ENCODE results near the gene DAP3.
A peak's percentile ranks its signal among the peaks of the same experiment; 100 is the strongest.
"Not testable (repeated sequence)": the region's sequence is repeated elsewhere in the genome, so short reads cannot be mapped to it uniquely, and the experiment has no call there.

DAP3 gene

DNA sequence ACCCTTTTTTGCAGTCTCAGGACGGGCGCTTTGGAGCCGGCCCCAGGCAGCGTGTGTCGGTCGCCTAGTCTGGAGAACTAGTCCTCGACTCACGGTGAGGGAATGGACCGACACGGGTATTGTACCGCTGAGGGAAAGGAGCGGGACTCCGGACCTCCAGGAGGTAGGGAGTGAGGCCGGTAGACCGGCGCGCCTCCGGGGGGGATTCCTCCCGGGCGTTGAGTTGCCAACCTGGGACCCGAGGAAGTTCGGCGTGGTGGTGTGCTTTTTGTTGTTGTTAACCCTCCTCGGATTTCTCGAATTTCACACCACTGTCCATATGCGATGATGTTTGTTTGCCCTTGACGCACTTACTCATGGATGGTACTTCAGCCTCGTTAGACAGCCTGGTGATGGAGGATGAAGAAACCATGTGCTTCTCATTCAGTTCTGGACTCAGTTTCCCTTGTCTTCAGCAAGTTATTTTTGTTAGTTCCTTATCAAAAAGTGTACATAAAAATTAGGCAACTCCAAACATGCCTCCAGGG is at the start of gene DAP3:
DAP3 (plus strand) TSS at position 11 of the 527 bp plus-strand sequence. CDS start 20,689 bp downstream, outside the sequence.
- peak in 1 of 56 donors; percentile 58 for DNase-seq

- DNase-seq, result no peak
These were observed 48.5 kb upstream of the DAP3 start for GRCh38 chr1:155640367-155640766.

DNA sequence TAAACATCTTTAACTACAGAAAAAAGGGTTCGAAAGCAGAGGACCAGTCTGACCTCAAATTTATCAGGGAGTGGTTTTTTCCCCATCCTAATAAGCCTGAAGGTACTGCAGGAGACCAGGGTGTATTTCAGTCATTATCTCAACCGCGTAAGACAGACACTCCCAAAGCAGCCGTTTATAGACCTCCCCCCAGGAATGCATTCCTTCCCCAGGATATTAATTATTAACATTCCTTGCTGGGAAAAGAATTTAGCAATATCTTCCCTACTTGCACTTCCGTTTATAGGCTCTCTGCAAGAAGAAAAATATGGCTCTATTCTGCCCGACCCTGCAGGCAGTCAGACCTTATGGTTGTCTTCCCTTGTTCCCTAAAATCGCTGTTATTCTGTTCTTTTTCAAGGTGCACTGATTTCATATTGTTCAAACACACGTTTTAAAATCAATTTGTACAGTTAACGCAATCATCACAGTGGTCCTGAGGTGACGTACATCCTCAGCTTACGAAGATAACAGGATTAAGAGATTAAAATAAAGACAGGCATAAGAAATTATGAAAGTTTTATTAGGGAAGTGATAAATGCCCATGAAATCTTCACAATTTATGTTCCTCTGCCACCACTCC is 46.2 kb upstream of the DAP3 start:
- not testable (repeated sequence) for DNase-seq

GRCh38 chr1:155643230-155643629 is 45.7 kb upstream of the DAP3 start:
- DNase-seq, result no peak

GRCh38 chr1:155645034-155645598 is 43.8 kb upstream of the DAP3 start:
- peak in 1 of 56 donors; percentile 2 for DNase-seq

GRCh38 chr1:155645648-155646047 is 43.2 kb upstream of the DAP3 start:
- DNase-seq, result peak in 1 of 56 donors; percentile 16

DNA sequence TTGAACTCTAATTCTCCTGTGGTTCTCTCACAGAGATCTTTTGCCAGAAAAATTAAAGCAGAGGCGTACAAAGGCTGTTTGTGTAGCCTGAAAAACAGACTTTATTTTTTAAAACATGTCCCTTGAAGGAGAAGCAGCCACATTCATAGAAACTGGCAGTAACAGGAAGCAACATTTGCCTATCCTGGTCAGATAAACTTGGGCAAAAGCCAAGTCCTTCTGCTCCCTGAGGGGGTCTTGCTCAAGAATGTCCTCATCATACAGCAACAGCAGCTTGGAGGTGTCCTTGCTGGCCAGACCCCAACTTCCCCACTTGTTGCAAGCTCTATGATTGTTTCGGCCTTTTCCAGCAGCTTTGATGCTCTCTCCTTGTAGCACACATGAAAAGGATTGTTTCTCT is 42.6 kb upstream of the DAP3 start:
- DNase-seq, result no peak

DNA sequence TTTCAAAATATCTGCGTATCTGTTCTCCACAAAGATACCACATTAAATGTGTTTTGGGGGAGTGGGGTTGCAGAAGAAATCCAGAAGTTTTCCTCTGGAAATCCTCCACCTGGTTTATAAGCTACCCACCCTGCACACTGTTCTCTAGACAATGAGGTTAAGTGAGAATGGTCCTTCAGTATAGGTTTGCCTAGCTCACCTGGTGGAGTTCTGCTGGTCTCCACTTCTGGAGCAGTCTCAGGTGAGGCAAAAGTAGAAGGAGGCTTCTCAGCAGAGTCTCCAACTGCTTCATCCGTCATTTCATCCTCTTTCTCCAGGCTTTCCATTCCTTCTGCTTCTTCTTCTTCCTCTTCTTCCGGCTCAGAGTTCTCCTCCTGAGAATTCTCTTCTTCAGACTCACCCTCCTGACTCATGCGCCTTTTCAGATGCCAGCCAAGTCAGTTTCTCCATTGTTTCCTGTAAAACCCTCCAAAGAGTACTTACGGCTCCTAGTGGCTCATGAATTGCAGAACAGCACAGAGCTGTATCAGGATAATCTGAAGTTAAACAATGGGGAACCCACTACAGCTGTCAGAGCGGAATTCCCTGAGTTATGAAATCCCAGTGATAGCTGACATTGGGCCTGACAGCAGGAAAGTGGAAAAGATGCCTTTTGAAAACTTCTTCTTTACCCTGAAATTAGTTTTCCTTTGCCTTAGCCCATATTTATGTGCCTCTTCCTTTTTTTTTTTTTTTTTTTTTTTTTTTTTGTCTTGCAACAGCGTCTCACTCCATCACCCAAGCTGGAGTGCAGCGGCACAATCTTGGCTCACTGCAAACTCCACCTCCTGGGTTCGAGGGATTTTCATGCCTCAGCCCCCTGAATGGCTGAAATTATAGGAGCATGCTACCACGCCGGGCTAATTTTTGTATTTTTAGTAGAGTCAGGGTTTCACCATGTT is 40.4 kb upstream of the DAP3 start:
- DNase-seq, result peak in 15 of 56 donors; percentile 3 to 46 (median 17)

DNA sequence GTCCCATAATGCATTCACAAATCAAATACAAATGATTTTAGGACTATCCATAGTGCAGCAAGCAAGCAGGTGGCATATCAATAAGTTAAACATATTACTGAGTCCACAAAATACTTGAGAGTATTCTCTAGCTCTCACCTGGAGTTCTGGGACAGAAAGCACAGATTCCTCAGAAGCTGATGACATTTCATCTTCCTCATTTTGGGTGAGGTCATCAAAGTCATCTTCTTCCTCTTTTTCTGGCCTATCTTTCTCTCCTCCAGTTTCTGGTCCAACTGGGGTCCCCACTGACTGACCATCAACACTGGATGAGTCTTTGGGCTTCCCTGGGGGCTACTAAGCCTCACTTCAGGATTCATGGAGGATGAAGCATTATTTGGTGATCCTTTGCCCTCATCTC is 39.2 kb upstream of the DAP3 start:
- no peak for DNase-seq

- DNase-seq, result no peak
These were observed 38.6 kb upstream of the DAP3 start for GRCh38 chr1:155650231-155650757.

DNA sequence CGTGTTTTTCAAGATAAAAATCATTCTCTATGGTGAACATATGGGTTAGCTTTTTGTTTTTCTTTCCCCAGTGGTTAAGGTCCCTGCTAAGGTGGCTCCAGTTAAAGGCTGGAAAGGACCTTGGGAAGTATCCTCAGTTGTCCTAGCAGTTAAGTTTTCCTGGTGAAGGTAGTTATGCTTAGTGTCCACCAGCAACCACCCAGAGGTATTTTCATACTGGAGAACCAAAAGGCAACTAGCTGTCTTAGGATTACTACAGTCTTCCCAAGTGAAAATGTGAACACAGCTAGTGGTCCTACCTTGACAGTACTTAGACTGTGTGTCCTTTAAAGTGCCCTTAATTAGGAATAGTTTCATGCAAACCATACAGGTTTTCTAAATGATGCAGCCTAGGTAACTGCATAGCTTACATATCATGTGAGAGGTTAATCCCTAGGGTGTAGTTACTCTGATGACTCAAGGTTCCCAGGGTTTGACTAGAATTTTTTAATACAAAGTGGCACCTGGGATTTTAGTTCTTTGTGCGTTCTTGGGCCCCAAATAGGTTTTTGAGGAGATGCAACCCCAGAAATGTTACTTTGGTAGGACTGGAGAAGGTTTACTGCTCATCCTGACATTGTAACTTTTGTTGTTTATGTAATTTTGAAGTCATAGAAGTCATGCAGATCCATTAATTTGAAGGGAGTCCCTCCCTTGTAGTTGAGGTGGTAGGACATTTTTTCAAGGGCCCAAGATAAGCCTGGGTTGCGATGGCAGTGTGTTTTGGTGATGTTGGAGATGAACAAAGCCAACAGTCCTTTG is 36.8 kb upstream of the DAP3 start:
- DNase-seq, result no peak

- no peak for DNase-seq
These were observed 35.9 kb upstream of the DAP3 start for GRCh38 chr1:155652951-155653350.

- no peak for DNase-seq
These were observed 31.4 kb upstream of the DAP3 start for GRCh38 chr1:155657463-155657862.

GRCh38 chr1:155661239-155661638 is 27.7 kb upstream of the DAP3 start:
- DNase-seq, result not testable (repeated sequence)

- no peak for DNase-seq
These were observed 19.4 kb upstream of the DAP3 start for GRCh38 chr1:155669233-155670162.

DNA sequence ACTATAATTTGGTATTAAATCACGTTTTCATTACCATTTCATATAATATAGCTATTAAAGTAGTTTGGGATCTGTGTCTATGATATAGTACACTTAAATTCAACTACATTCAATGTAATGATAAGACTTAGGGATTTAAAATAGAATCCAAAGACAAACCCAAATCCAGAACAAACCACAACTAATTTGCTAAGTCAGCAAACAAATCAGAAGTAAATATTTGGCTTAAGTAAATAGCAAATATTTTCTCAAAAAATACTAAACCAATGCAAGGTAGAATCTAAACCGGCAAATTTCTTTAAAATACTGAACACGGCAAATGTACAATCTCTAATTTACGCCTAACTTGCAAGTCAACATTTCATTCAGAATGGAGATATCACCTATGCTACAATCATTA is 17.1 kb upstream of the DAP3 start:
- DNase-seq, result no peak

DNA sequence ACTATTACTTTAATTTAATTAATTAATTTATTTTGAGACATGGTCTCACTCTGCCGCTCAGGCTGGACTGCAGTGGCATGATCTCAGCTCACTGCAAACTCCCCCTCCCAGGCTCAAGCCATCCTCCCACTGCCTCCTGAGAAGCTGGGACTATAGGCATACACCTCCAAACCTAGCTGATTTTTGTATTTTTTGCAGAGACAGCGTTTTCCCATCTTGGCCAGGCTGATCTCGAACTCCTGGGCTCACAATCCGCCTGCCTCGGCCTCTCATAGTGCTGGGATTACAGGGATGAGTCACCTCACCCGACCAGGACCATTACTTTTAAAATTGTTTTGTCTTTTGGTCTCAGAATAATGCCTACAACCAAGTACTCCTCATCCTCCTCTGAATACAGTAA is 15.9 kb upstream of the DAP3 start:
- DNase-seq, result no peak

DNA sequence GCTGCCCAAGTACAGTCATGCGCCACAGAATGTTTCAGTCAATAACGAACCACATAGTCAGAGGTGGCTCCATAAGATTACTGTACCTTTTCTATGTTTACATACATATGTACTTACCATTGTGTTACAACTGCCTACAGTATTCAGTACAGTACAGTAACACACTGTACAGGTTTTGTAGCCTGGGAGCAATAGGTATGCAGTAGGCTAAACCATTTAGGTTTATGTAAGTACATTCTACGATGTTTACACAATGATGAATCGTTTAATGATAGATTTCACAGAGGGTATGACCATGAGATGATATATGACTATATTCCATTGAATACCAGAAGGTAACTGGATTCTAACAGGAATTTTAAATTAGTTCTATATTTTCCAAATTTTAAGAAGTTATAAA is 10.9 kb upstream of the DAP3 start:
- no peak for DNase-seq

GRCh38 chr1:155678992-155679391 is 9.9 kb upstream of the DAP3 start:
- DNase-seq, result not testable (repeated sequence)

- no peak for DNase-seq
These were observed 8.4 kb upstream of the DAP3 start for GRCh38 chr1:155680531-155680930.

All from nucleus accumbens (tissue), 56 donors.